Activated gamma-delta T cell treated with anti-CD3 and anti-CD28 coated beads, Interleukin-2, amount 50 U/mL, for 16 hours (primary cell): Measurements from ENCODE around the gene QSOX2.

Experiments
- DNase-seq: peaks from one replicate; pipeline ENCODE4 v3.0.0-alpha.2; 2020; ENCODE audit warnings: low read depth

QSOX2 gene

DNA sequence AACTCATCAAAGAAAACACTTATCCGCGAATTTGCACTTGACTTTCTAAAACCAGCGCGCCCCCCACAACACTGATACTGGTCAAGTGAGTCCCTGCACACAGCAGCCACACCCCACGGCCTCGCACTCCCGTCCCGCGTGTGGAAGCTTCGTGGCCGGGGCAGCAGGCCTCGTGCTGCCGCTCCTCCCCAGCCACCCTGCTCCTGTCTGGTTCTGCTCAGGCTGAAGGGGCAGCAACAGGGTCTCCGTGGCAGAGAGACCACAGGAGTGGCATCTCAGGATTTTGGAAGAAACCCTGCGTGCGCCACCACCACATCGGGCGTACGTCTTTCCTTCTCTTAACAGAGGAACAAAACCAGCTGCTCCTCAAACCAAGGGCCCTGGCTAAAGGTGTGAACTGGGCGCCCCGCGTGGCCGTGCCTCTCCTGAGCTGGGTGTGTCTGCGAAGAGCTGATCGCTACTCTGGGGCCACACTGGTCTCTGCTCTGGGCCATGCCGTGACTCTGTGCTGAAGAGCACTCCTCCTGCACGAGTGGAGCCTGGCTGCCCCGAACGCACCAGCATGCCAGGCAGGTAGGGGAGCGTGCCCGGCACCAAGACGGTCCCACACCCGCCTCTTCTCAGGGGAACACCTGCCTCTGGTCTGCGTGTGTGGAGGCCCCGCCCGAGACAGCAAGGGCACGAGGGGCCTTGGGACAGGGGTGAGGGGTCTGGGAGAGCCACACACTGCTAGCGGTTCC is 23.3 kb downstream of the QSOX2 start:
- no peak for DNase-seq

DNA sequence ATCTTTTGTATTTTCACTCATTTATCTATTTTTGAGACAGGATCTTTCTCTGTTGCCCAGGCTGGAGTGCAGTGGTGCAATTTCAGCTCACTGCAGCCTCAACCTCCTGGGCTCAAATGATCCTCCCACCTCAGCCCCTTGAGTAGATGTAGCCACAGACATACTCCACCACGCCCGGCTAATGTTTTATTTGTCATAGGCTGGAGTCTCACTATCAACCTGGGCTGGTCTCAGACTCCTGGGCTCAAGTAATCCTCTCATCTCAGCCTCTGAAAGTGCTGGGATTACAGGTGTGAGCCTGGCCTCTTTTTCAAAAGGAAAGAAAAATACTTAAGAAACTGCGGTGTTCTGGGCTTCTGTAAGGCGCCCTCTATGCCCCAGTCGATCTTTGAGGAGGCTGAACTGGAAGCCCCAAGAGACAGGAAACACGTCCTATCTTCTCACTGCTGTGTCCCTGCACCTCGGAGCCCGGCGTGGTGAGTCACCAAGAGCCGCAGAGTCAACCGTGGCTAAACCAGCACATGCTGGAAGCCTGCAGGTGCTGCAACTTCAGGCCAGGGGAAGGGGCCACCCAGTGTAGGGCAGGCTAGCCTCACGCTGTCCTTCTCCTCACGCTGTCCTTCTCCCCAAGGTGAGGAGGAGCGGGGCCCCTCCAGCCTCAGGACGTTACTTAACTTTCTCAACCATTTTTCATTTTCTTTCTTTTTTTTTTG is 25.4 kb downstream of the QSOX2 start:
- no peak for DNase-seq

DNA sequence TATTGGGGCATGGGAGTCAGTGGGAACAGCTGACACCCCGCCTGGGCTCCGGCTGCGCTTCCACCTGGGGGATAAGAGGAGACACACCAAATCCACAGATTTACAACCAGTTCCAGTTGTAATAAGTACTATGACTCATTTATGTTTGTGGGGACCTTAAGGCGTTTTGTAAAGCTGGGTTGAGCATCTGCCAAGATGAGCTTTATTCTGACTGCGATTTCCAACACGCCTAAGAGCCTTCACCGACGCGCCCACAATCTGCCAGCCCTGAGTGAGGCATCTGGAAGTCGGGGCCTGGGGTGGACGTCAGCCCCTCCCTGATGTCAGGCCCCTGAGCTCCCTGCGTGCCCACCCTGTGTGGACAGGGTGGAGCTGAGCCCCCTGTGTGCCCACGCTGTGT is 26.3 kb downstream of the QSOX2 start:
- no peak for DNase-seq

DNA sequence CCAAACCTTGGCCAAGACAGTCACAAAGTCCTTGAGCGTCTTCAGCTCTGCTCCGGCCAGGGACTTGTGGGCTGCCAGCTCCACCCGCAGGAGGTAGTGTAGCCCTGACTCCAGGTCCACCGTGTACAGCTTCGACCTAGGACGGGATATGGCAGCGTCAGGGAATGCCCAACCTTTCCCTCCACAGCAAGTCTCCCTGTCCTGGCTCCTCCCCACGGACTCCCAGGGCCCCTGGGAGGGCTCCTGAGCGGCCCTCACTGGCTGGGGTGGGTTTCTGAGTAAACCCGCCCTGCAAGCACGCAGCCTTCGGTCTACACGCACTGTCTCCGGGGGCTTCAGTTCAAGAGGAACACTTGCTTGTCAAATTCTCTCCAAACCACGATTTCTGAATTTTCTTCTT is 26.9 kb downstream of the QSOX2 start:
- no peak for DNase-seq

DNA sequence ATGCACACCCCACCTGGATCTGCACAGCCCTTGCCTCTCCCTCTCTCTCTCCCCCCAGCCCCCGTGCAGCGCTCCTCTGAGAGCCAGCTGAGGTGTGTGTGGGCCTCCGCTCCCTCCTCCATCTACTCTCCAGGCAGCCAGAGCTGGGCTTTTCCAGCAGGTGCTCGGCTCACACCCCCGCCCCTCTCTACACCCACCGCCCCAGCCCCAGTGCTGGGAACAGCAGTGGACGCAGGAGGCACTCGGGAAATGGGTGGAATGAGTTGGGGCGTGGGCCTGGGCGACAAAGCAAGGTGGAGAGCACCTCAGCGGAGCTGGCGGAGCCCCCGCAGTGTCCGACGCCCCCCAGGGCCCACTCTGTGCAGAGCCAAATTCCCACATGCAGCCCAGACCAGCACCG is 27.3 kb downstream of the QSOX2 start:
- no peak for DNase-seq

DNA sequence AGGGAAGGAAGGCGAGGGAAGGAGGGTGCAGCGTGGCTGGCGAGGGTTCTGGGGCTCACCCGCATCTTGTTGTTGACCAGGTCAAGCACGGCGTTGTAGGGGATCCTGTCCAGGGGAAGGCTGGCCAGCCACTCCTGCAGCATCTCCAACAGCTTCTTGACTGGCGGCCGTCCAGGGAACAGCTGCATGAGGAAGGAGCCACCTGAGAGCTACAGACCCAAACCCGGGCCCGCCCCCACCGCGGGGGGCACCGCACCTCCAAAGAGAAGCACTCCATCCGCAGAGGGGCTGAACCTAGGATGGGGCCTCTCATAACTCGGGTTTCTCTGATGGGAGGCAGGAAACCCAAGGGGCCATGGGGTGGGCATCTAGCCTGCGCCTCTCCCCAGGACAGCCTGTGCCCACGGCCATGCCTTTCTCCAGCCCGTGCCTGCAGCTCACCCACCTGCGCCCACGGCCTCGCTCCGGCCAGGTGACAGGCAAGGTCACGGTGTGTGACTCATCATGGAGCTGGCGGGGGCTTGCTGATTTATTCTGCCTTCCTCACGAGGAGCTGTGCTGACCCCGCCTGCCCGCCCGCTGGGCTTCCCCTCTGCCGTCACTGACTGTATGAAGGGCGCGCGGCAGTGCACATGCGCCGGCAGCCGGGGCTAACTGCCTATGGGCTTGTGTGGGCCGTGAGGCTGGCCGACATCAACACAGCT is 28.9 kb downstream of the QSOX2 start:
- no peak for DNase-seq

DNA sequence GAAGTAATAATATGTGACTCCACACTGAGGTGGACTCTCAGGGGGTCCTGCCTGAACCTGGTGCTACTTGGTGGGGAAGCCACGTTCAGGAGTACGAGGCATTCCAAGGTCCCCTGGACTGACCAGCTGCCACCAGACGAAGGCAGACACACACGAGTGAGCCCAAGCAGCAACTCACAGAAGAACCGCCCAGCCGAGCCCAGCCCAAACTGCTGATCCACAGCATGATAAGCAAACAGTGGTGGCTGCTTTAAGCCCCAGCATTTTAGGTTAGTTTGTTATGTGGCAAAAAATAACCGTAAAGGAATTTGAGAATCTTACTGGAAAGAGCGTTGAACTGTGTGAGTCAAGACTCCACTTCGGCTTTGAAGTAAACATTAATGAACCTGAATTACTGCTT is 31.9 kb downstream of the QSOX2 start:
- no peak for DNase-seq

DNA sequence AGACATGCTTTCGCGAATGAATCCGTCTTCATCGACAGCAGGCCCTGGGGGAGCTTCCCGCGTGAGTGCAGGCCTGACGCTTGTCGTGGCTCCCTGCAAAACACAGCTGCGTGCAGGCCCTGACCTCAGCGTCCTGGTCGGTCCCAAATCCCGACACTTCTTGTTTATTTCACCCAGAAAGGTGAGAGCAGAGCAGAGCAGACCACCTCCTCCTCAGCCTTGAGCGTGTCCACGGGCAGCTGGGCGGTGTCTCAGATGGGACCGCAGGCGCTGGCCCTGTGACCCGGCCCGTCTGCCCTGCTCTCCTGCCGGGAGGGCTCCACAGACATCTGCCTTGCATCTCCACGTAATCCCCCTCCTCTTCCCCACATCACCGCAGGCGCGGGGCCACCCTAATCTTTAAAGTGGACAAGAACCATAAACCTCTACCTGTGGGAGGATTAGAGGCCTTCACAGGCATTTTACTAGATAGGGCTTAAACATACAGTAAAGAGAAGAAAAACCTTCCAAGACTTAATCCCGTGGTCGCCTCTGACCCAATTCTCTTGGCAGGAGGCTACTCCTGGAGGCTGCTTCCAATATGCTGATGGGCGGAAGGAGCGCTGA is 33.2 kb downstream of the QSOX2 start:
- no peak for DNase-seq

DNA sequence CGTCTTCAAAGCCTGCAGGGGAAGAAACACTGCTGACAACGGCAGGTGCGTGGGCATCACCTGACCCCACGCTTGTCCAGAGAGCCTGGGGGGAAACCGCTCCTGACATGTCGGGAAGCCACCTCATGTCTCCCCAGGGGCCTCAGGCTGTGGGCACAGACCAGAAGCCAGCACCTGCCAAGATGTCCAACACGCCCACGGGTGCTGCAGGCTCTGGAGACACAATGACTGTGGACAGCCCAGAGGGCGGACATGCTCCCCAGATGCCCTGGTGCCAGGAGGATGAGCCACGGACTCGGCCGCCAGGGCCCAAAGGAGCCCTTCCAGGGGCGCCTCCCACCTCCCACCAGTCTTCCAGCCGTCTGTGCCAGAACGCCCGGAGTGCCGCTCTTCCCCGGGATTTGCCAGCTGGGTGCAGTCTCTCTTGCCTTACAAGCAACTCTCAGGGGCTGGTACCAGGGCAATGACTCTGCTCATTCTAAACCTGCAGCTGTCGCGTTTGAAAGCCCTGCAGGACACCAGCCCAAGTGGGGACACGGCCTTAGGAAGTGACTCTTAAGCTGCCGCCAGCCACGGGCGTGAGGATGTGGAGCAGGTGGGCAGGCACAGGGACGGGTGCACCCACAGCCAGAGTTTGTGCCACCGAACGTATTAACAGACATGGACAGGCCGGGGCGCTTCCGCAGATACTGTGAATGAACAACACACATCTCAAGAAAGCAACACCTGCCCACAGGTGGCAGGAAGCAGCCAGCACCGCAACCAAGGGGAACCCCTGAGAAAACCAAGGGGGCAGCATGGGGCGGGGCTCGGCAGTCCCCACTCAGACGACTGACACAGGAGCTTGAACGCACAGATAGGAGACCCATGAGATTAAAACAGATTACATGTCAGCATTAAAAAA is 33.9 kb downstream of the QSOX2 start:
- no peak for DNase-seq

DNA sequence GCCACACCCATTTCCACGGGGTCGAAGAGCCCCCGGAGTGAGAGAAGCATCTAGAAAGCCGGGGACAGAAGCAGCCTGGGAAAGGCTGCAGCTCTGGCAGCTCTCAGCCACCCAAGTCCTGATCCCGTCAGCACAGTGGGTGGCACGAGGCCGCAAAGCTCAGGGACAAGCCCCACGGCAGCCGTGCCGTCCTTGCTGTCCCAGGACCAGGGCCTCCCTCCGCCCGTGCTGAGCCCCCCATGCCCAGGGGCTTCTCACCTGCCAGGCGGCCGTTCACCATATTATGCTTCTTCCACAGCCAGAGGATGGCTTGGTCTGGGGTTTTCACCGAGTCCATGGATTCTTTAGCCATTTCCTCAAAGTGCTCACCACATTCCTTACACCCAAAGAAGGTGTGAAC is 34.6 kb downstream of the QSOX2 start:
- DNase-seq: no peak

DNA sequence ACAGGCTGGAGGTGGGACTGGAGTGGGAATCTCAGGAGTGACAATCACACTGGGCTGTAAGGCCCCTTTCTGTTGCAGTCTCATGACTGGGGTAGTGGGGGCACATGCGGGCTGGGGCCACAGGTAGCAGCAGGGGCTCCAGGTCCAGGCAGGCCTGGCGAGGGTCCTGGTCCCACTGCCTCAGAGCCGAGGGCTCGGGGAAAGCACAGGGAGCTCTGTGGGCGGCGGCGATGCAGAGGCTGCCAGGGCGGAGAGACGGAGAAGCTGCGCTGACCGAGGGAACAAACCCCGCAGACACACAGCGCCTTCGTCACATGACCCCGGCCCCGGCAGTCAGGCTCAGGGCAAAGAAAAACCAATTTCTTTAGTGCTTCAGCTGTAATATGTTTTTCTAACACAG is 35.3 kb downstream of the QSOX2 start:
- DNase-seq: no peak

DNA sequence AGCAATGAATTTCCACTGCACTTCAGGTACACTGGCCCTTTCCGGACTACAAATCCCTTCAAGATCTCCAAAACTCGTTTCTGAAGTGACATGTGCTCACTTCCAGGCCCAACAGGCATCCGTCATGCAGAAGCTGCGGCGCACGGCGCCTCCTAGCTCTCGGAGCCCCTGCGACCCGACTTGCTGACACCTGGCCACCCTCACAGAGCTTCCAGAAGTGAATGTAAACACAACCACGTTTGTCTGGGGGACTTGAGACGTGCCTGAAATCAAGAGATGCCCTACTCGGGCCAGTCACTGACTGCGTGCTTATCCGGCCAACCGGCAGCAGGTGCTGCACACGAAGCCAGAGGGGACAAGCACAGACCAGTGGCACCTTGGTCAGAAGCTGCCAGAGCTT is 35.8 kb downstream of the QSOX2 start:
- no peak for DNase-seq

DNA sequence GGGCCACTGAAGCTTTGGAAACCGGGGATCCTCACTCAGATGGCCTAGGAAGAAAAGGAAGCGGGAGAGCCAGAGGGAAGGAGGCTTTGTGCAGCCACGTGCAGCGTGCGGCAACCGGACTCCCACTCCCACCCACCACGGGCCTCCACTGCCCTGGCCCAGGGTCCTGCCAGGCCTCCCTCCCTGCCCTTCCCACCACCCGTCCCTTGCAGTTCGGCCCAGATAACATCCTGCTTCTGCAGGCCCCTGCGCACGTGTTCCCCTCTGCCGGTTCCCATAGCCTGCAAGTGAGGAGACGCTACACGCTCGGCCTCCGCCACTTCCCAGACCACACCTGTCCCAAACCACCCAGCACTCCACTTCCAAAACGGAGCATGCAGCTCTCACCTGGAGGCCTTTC is 36.4 kb downstream of the QSOX2 start:
- DNase-seq: no peak

DNA sequence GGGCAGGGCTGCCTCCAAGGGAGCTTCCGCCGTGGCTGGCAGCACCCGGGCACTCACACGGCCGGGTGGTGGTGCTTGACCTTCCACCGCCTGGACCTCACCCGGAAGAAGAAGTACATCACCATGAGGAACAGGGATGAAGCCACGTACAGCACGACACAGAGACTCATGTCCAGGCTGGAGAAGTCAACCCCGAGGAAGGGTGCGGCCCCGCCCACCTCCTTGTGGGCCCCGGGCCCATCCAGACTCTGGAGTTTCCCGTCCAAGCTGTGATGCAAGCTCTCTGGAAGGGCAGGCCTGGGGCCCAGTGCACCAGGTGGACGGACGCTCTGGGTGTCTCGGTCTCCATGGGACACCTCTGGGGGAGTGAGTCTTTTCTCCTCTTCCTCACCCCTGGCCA is 36.9 kb downstream of the QSOX2 start:
- DNase-seq: no peak

DNA sequence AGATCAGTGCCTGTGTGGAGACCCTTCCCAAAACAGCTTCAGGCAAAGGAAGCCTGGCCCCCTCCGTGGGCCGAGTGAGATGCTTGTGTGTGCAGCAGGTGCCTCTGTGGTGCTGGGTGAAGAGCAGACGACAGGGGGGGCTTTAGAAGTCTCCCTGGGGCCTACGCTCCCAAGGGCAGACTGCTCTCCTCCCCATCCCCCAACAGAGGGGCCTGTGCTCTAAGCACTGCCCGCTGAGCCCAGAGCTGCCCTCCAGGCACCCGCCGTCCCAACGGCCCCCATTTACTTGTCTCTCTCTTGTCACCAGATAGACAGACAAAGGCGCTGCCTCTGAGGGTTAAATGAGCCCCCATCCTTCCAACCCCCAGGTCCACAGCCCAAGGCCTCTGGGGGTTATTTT is 38.0 kb downstream of the QSOX2 start:
- no peak for DNase-seq

DNA sequence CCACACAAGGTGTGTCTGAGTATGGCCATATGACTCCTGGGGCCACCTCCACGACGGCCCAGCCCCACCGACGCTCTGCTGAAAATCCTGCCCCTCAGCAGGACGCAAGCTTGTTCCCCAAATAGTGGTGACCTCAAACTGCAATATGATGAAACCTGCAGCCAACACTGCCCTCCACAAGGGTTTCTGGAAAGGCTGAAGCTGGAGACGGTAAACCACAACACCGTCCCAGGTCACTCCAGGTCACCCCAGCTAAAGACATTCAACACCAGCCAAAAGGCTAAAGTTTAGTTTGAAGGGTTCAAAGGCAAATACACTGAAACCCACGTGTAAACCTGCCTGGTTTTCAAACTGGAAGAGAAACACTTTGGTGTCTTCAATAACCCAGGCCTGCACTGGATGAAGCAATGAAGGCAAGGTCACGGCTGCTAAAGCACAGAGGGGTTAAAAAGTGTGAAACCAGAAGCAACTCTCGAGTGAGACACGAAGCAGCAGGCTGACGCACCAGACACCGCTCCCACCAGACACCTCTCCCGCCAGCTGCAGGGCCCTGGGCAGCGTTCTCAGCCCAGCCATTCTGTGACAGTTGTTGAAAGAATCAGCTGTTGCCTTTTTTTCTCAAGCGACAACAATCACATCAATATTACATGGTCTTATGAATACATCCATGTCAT is 38.9 kb downstream of the QSOX2 start:
- DNase-seq: no peak

DNA sequence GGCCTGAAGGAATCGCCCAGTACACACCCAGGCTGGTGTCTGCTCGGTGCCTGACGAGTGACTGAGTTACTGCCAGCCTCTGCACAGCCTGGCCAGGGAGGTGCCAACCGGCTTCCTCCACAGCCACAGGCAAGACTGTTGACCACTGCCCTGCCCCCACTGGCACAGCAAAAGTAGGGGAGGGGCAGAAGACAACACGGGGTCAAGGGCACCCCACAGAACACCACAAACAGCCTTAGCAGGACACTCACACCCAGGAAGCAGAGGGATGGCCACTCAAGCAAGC is 40.0 kb downstream of the QSOX2 start:
- no peak for DNase-seq

DNA sequence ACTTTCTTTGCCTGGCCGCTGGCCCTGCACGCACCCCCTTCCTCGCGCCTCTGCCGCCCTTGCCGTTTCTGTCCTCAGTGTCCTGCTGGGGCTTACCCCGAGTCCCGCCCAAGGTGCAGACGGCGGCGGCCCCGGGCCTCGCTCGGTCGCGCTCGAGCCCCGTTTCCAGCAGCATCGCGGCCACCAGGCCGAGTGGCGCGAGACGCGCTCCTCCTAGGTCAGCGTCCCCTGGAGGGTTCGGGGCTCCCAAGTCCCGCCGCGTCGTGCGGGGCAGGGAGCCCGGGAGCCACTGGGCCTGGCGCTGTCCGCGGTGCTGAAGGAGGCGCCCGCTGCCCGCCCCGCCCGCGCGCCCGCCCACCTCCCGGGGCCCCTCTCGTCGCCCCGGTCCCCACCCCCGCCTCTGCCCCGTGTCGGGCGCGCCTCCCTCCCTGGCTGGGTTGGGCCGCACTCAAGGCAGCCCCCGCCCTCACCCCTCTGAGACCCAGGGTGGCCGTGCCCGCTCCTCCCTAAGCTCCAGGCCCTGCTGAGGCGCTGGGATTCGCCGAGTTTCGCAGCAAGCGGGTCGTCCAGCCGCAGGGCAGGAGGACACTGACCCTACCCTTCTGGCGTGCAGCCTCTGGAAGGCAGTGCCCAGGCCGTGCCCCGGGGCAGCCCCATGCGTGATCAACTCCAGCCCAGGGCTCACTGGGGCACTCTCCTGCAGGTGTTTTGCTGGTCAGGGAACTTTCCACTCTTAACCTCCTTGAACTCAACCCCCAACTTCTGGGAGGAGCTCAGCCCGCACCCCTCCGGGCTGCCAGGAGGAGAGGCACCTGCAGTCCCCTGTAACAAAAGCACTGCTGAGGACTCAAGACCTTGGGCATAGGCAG is 40.5 kb downstream of the QSOX2 start, which contains the start of gene LHX3:
Gene LHX3 (minus strand): TSS at position 291 of the 869 bp plus-strand sequence. CDS start 116 bp downstream, at position 175.
- DNase-seq: no peak

DNA sequence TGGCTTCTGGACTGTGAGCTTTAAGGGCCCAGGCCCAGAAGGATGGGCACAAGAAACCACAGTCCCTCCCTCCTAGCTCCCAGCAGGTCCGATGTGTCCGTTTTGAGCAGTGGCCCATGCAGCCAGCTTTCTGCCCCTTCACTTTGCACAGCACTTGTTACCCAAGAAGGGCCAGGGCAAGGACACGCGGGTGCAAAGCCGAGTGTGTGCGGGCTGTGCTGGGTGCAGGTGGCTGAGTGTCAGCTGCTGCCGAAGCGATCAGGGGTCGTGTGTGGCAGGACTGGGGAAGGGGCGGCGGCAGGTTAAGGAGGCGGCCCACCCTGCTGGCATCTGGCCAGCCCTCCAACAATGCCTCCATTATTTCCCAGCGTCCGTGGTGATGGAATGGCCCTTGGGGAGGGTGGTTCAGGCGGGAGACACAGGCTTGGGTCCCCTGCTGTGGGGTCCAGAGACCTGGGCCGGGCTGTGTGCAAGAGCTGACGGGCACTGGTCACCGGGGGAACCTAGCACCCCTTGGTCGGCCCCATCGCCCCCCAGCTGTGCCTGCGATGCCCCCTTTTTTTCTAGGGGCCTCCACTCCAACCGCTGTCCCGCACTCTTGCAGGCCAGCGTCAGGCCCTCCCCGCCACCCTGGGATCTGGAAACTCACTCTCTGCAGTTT is 41.3 kb downstream of the QSOX2 start:
- DNase-seq: no peak
